NCI-H1417 treated with DMSO at 0.1 percent for 48 hours (cell line): ENCODE results near the gene SH2D1A.

ENCODE experiments used
- DNase-seq: peaks from one replicate; lab custom pipeline; 2025; lab: John Stamatoyannopoulos, UW

The SH2D1A gene

GRCh38 chrX:124421898-124422655 lies 75.7 kb downstream of the SH2D1A start:
- no peak for DNase-seq
